HG03045 (cell line): ENCODE measurements around the gene CNTLN.
"Not testable (repeated sequence)": the region's sequence is repeated elsewhere in the genome, so short reads cannot be mapped to it uniquely, and the experiment has no call there.

Experiments
- ATAC-seq: cut with Tn5 transposase; IDR thresholded peaks from one replicate; pipeline ENCODE4 v1.9.1; 2021; ENCODE audit warnings: mild to moderate bottlenecking, moderate library complexity; ENCODE audit not compliant: unreplicated experiment

CNTLN gene

GRCh38 chr9:17486396-17486795 lies 351.6 kb downstream of the CNTLN start:
- ATAC-seq, result no peak

DNA sequence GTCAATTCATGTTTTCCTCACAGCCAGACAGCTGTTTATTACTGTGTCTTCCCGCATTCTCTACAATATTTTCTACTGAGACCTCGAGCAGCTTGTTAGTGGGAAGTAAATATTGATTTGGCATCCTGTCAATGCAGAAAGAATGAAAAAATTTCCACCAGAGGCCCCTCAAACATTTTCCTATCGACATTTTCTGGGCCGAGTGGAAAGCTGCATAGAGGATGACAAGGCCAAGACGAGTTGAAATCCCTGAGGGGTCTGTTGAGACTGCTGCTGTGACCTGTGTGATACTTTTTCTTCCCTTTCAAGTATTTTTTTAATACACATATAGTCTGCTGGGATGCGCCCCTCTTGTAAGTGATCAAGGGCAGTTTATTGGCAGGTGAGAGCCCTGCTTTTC lies 352.6 kb downstream of the CNTLN start:
- ATAC-seq, result no peak

- no peak for ATAC-seq
Measured at GRCh38 chr9:17488662-17489061, 353.8 kb downstream of the CNTLN start.

DNA sequence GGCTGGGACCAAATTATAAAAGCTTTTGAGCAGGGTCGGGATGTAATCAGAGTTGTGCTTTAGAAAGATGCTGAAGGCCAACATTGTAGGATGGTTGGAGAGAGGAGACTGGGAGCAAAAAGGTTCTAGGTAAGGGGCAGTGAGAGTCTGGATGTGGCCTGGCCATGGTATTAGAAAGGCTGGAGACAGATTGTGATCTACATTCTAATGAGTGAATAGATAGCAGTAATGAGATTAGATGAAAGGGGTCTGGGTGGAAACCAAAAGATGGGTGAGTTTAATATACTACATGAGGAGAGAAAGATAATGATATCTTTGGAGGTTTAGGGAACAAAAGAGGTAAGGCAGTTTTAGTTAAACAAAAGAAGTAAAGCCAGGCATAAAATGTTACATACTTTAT lies 355.3 kb downstream of the CNTLN start:
- no peak for ATAC-seq

- ATAC-seq, result no peak
Measured at GRCh38 chr9:17491780-17492179, 356.9 kb downstream of the CNTLN start.

DNA sequence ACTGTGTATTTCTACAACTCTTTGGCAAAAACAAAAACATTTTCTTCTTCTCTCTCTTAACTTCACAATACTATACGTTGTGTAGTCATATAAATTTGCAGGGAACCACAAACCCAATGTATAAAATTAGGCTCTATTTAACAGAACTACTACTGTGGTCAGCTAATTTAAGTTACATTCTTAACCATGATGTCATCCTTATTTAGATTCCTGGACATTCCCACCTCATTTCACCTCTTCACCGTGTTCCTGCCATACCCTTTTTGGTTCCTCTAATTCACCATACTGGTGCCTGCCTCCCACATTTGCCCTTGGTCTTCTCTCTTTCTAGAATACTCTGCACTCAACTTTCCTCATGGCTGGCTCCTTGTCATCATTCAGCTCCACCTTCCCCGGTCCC lies 368.4 kb downstream of the CNTLN start:
- no peak for ATAC-seq

DNA sequence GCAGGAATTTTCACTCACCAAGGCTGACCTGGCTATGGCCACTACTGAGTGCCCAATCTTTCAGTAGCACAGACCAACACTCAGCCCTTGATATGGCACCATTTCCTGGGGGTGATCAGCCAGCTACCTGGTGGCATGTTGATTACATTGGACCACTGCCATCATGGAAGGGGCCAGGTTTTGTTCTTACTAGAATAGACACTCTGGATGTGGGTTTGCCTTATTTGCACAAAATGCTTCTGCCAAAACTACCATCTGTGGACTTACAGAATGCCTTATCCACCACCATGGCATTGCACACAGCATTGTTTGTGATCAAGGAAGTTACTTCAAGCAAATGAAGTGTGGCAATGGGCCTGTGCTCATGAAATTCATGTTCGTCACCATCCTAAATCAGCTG lies 374.3 kb downstream of the CNTLN start:
- ATAC-seq, result no peak

GRCh38 chr9:17509701-17510100 lies 374.9 kb downstream of the CNTLN start:
- no peak for ATAC-seq

GRCh38 chr9:17519761-17520160 lies 384.9 kb downstream of the CNTLN start:
- no peak for ATAC-seq

DNA sequence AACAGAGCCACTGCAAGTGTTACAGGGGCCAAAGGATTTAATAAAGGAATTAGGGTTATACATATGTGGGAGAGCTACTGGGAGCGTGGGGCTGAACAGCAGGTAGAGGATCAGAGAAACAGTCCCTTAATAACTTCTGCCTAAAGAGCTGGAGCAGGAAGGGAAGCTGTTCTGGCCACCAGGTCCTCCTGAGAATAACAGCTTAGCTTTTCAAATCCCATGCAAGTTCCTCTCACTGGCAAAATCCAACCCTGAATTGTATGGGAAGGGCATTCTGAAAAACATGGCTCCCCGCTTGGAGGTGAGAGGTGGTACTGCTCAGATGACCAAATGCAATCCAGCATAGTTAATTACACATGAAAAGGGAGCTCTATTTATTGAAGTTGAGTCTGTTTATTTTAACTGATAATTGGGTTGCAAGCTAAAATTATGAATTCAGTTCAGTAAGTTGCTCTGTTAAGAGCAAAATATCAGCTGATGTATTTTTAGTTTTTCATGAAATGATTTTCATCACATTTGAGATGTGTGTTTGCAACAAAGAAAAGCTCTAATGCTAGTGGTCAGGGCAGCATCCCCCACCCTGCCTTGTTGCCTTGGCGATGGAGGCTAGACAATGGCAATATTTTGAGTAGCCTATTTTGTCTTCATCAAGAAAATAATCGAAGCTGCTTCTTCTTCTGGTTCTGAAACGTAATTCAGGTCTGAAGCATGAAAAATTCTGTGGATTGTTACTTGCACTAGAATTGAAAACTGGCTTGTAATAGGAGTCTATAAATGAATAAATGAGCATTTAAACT lies 385.6 kb downstream of the CNTLN start:
- ATAC-seq, result no peak

GRCh38 chr9:17521100-17521855 lies 386.4 kb downstream of the CNTLN start:
- no peak for ATAC-seq

DNA sequence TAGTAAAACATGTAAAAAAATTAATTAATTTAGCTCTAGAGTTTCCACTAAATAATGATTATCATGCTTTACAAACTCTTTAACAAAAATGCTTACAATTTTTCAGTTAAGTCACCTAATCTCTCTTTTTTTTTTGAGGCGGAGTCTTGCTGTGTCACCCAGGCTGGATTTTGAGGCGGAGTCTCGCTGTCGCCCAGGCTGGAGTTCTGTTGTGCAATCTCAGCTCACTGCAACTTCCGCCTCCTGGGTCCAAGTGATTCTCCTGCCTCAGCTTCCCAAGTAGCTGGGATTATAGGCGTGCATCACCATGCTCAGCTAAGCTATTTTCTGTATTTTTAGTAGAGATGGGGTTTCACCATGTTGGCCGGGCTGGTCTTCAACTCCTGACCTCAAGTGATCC lies 391.9 kb downstream of the CNTLN start:
- not testable (repeated sequence) for ATAC-seq

DNA sequence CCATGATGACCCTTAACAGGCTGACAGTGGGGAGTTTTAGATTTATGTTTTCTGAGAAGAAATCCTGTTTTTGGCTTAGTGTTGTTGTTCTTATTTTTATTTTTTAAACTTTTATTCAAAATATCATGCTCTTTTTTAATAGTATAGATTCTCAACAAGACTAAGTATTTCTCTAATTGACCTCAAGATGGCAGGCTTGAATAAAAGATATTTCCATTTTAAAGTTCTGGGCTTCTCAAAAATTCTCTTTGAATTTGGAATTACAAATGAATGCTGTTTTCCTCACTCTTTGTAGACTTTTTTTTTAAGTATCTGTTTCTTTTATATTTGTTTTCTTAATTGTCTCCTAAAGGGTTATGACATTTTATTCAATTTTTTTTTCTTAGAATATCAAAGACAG lies 394.0 kb downstream of the CNTLN start:
- no peak for ATAC-seq

GRCh38 chr9:17531642-17532254 lies 396.9 kb downstream of the CNTLN start:
- ATAC-seq, result no peak

DNA sequence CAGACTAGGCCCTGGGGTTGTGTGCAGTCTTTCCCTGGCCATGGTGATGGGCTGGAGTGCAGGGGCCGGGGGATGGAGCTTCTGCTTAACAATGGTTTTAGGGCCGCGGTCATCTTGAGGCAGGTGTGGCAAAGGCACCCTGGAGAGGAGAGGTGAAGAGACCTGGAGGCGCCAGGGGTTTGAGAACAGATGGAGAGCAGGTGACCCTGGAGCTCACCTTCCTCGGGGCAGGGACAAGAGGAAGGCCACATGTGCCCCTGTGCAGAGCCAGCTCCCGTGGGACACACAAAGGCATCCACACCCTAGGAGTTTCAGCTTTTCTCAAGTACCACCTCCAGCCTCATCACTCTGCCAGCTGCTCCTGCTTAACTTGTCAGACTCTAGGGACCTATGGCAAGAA lies 397.6 kb downstream of the CNTLN start:
- ATAC-seq, result no peak

- no peak for ATAC-seq
Measured at GRCh38 chr9:17535176-17535575, 400.3 kb downstream of the CNTLN start.

GRCh38 chr9:17536027-17536426 lies 401.2 kb downstream of the CNTLN start:
- no peak for ATAC-seq

DNA sequence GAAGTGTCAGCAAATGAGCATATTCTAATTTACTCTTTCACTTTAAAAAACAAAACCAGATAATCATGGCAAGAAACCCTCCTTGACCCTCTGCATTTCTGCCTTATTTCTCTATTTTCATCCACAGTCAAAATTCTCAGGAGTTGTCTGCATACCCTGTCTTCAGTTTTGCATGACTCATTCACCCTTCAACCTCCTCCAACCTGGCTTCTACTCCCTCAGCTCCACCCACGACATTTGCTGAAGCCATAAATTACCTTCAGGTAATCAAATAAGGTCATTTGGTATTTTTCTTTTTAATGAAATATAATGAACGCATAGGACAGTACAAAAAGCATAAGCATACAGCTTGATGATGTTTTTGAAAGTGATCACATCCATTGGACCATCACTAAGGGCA lies 416.2 kb downstream of the CNTLN start:
- ATAC-seq, result no peak
